Measurements from ENCODE around the gene CATSPER3. TPM values are rescaled to one million over a fixed set of nuclear protein-coding genes. Genes with fewer than 3 reads are reported as not detected.
"Not testable (repeated sequence)": the region's sequence is repeated elsewhere in the genome, so short reads cannot be mapped to it uniquely, and the experiment has no call there.

Gene CATSPER3
- total RNA-seq, 4 donors from 2014 or later: 0.34 TPM; not detected in 3

GRCh38 chr5:134995850-134996402 lies 28.2 kb downstream of the CATSPER3 start:
- no peaks in the 10 kb centered on the region for H3K27me3 ChIP-seq
- 93% methylated on average over 7 of the region's 8 CpGs for WGBS
- no peak overlapping the region for H3K27ac ChIP-seq
- H3K9me3 ChIP-seq: no peaks in the 10 kb centered on the region
- DNase-seq (ENCODE audit: low spot score in 2 of 2): no peak
- no peak overlapping the region for H3K4me3 ChIP-seq
- no peak for TF ChIP-seq POLR2A (IDR thresholded peaks at IDR 0.05)
- no peak for TF ChIP-seq POLR2AphosphoS5 (IDR thresholded peaks at IDR 0.05)
- TF ChIP-seq, protein P1, sequence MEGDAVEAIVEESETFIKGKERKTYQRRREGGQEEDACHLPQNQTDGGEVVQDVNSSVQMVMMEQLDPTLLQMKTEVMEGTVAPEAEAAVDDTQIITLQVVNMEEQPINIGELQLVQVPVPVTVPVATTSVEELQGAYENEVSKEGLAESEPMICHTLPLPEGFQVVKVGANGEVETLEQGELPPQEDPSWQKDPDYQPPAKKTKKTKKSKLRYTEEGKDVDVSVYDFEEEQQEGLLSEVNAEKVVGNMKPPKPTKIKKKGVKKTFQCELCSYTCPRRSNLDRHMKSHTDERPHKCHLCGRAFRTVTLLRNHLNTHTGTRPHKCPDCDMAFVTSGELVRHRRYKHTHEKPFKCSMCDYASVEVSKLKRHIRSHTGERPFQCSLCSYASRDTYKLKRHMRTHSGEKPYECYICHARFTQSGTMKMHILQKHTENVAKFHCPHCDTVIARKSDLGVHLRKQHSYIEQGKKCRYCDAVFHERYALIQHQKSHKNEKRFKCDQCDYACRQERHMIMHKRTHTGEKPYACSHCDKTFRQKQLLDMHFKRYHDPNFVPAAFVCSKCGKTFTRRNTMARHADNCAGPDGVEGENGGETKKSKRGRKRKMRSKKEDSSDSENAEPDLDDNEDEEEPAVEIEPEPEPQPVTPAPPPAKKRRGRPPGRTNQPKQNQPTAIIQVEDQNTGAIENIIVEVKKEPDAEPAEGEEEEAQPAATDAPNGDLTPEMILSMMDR (IDR thresholded peaks at IDR 0.05): no peak
- no peak for TF ChIP-seq EP300 (IDR thresholded peaks at IDR 0.05)
- no peaks in the 10 kb centered on the region for H3K4me1 ChIP-seq
- no peaks in the 10 kb centered on the region for H3K36me3 ChIP-seq

DNA sequence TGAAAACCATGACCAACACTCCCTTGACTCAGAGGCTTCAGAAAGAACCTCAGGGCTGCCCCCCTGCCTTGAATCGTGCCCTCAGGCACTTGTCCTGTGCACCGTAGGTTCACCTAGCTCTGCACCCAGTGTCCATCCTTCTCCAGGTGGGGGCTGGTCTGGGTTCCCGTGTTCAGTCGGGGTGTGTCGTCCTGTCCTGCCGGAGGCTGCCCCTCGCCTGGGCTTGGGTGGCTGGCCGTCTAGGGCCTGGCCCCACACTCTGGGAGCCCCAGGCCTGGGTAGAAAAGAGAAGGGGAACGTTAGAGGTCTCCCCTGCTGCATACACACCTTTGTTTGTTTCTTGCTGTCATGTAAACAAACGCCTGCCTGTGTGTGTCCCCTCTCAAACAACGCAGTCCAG lies 29.3 kb downstream of the CATSPER3 start:
- H3K27ac ChIP-seq: no peak overlapping the region
- no peaks in the 10 kb centered on the region for H3K36me3 ChIP-seq
- DNase-seq (ENCODE audit: low spot score in 2 of 2): no peak
- 78% methylated on average over 11 of the region's 11 CpGs for WGBS
- no peak overlapping the region for H3K4me3 ChIP-seq
- no peaks in the 10 kb centered on the region for H3K27me3 ChIP-seq
- H3K9me3 ChIP-seq: no peaks in the 10 kb centered on the region
- H3K4me1 ChIP-seq: no peaks in the 10 kb centered on the region
- no peak for TF ChIP-seq EP300 (IDR thresholded peaks at IDR 0.05)
- TF ChIP-seq, protein P1 (IDR thresholded peaks at IDR 0.05): no peak

GRCh38 chr5:134998068-134998467 lies 30.4 kb downstream of the CATSPER3 start:
- H3K9me3 ChIP-seq; DNase-seq (ENCODE audit: low spot score in 2 of 2); H3K36me3 ChIP-seq; H3K4me1 ChIP-seq; H3K4me3 ChIP-seq; H3K27ac ChIP-seq; H3K27me3 ChIP-seq: not testable (repeated sequence)
- WGBS: 97% methylated on average over 5 of the region's 5 CpGs

- H3K27ac ChIP-seq: no peak overlapping the region
- H3K4me1 ChIP-seq: no peaks in the 10 kb centered on the region
- no peaks in the 10 kb centered on the region for H3K27me3 ChIP-seq
- TF ChIP-seq POLR2AphosphoS5 (IDR thresholded peaks at IDR 0.05): no peak
- TF ChIP-seq EP300 (IDR thresholded peaks at IDR 0.05): no peak
- no peak for TF ChIP-seq POLR2A (IDR thresholded peaks at IDR 0.05)
- TF ChIP-seq, protein P1 (IDR thresholded peaks at IDR 0.05): no peak
- no peaks in the 10 kb centered on the region for H3K36me3 ChIP-seq
- H3K4me3 ChIP-seq: no peak overlapping the region
- WGBS: 96% methylated on average over 3 of the region's 3 CpGs
- no peaks in the 10 kb centered on the region for H3K9me3 ChIP-seq
- peak in 1 of 2 donors; percentile 37 for DNase-seq (ENCODE audit: low spot score in 2 of 2)
These were observed 36.7 kb downstream of the CATSPER3 start for GRCh38 chr5:135004376-135004775.

DNA sequence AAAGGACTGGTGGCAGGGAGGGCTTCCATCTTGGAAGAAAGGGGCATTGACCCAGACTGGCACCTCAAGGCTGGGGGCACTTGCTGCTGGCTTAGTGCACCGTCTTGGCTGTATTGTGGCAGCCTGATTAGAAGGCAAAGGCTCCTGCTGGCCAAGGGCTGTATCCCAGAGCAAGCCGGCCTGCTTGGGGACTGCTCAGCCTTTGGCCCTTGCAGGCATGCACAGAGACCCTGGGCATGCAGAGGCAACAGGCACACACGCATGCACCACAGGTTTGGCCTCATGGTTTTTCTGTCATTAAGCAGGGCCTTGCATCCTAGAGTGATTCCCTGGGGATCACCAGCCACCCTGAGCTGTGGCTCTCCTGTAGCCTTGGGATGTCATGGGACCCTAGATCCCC lies 37.4 kb downstream of the CATSPER3 start:
- DNase-seq (ENCODE audit: low spot score in 2 of 2): no peak
- Histone ChIP-seq H3K9me3 (no peaks in the 10 kb centered on the region), H3K4me1 (no peaks in the 10 kb centered on the region), H3K4me3 (no peak overlapping the region), H3K27me3 (no peaks in the 10 kb centered on the region), H3K36me3 (no peaks in the 10 kb centered on the region), H3K27ac (no peak overlapping the region)
- WGBS: 100% methylated on average over 1 of the region's 3 CpGs
- TF ChIP-seq POLR2AphosphoS5 (IDR thresholded peaks at IDR 0.05): no peak
- TF ChIP-seq, protein P1 (IDR thresholded peaks at IDR 0.05): no peak
- TF ChIP-seq POLR2A (IDR thresholded peaks at IDR 0.05): no peak
- TF ChIP-seq EP300 (IDR thresholded peaks at IDR 0.05): no peak

DNA sequence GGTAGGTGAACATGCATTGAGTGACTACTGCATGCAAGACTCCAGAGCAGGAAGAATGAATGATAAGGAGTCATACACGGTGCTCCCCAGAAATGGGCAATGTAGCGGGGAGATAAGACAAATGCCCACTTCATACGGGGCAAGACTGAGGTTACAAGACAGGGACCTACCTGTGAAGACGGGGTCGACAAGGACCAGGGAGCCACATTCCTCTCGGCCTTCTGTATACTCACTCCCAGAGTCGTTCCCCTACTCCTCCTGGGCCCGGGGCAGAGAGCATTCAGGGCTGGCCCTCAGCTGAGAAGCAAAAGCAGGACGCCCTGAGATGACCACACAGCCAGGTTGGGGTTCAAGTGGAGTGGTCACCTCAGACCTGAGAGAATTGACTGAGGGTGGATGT lies 39.6 kb downstream of the CATSPER3 start:
- H3K4me3 ChIP-seq: no peak overlapping the region
- no peak for DNase-seq (ENCODE audit: low spot score in 2 of 2)
- H3K9me3 ChIP-seq: no peaks in the 10 kb centered on the region
- H3K4me1 ChIP-seq: no peaks in the 10 kb centered on the region
- H3K27me3 ChIP-seq: no peaks in the 10 kb centered on the region
- no peak overlapping the region for H3K27ac ChIP-seq
- no peaks in the 10 kb centered on the region for H3K36me3 ChIP-seq
- TF ChIP-seq EP300 (IDR thresholded peaks at IDR 0.05): no peak
- no peak for TF ChIP-seq POLR2AphosphoS5 (IDR thresholded peaks at IDR 0.05)
- TF ChIP-seq POLR2A (IDR thresholded peaks at IDR 0.05): no peak
- TF ChIP-seq, protein P1 (IDR thresholded peaks at IDR 0.05): no peak
- WGBS: 94% methylated on average over 9 of the region's 9 CpGs

Data from suprapubic skin (tissue), 4 donors.